AG09309 (cell line): ENCODE measurements around the gene IKBKG.

ENCODE experiments used
- DNase-seq: peaks from one replicate; pipeline ENCODE4 v3.0.0-alpha.2; 2010; ENCODE audit warnings: low read depth
- H3K4me3 ChIP-seq: 2 replicates; pipeline ENCODE4 v1.5.1; 2011; ENCODE audit warnings: mild to moderate bottlenecking, low read depth, low read length, moderate library complexity; ENCODE audit not compliant: control insufficient read depth
- TF ChIP-seq, protein P1 (sequence below): IDR thresholded peaks from 2 replicates; pipeline ENCODE4 v1.5.1; 2011; ENCODE audit warnings: mild to moderate bottlenecking, low read depth, low read length, inconsistent platforms; ENCODE audit not compliant: insufficient read depth, control insufficient read depth; ENCODE audit errors: missing control alignments

Gene IKBKG

DNA sequence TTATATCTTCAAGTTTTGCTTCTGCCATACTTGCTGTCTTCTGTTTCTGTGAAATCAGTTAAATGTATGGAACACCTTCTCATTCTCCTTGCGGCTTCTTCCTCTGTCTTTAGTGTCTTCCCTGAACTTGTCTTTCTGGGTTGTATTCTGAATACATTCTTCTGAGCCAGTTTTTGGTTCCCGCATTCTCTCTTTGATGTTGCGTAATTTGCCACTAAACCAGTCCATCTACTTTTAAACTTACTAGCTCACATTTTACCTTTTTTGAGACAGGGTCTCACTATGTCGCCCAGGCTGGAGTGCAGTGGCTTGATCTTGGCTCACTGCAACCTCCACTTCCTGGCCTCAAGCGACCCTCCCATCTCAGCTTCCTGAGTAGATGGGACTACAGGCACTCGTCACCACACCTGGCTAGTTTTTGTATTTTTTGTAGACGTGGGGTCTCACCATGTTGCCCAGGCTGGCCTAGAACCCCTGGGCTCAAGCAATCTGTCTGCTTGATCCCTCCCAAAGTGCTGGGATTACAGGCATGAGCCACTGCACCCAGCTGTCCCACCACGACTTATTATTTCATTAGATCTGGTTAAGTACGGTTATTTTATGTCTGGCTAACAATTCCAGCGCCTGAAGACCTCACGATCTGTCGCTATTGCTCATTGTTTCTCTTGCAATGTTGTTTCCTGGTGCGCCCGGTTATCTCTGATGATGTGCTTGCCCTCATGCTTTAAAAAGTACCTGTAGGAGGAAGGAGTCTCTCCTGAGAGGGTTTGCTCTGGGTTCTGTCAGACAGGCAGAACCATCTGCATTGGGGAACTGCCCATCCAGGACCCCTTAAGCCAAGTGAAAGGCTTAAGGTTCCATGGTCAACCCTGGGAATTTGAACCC, 21.6 kb upstream of the IKBKG start:
- no peak overlapping the region for H3K4me3 ChIP-seq
- TF ChIP-seq, protein P1, sequence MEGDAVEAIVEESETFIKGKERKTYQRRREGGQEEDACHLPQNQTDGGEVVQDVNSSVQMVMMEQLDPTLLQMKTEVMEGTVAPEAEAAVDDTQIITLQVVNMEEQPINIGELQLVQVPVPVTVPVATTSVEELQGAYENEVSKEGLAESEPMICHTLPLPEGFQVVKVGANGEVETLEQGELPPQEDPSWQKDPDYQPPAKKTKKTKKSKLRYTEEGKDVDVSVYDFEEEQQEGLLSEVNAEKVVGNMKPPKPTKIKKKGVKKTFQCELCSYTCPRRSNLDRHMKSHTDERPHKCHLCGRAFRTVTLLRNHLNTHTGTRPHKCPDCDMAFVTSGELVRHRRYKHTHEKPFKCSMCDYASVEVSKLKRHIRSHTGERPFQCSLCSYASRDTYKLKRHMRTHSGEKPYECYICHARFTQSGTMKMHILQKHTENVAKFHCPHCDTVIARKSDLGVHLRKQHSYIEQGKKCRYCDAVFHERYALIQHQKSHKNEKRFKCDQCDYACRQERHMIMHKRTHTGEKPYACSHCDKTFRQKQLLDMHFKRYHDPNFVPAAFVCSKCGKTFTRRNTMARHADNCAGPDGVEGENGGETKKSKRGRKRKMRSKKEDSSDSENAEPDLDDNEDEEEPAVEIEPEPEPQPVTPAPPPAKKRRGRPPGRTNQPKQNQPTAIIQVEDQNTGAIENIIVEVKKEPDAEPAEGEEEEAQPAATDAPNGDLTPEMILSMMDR = no peak
- no peak for DNase-seq

DNA sequence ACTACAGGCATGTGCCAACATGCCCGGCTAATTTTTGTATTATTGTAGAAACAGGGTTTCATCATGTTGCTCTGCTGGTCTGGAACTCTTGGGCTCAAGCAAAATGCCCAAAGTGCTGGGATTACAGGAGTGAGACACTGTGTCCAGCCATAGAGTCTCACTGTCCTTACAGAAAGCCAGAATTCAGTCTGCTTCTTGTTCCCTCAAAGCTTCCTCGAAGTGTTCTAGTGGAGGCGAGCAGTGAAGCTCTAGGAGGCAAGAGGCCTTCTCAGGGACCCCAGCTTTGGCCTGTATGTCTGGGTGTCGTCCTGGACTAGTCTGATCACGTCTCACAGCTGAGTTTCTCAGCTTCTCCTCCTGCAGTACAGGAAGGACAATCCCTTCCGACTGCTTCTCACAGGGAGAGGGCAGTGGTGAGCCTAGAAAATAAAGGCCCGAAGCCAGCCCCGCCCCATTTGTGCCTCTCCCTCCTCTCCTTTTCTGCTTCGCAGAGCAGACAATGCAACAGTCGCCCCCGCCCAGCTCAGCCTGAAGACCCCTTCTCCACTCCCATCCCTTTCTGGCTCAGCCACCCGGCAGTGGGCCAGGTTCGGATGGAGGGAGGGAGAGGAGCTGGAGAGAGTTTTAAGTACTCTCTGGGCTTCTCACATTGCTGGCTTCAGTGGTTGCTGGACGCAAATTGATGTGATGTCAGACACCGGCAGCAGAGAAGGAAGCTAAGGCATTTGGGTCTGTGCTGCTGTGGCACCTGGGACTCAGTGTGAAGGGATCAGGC, 20.3 kb upstream of the IKBKG start:
- peak; percentile 24 for DNase-seq
- H3K4me3 ChIP-seq = peak overlapping the region; percentile 35
- TF ChIP-seq, protein P1 = peak; percentile 62

DNA sequence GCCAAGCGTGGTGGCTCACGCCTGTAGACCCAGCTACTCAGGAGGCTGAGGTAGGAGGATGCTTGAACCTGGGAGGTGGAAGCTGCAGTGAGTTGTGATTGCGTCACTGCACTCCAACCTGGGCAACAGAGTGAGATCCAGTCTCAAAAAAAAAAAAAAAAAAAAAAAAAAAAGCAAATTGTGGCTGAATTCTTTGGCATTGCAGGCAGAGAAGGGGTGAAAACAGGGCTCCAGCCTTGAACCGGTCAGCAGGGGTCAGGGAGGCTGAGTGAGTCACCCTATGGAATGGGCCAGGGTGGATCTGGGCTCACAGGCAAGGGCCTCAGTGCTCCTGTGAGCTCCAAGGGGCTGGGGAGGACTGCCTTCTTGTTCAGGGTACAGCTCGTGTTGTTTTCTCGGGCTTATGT, 18.2 kb upstream of the IKBKG start:
- no peak overlapping the region for H3K4me3 ChIP-seq
- TF ChIP-seq, protein P1 = no peak
- no peak for DNase-seq

DNA sequence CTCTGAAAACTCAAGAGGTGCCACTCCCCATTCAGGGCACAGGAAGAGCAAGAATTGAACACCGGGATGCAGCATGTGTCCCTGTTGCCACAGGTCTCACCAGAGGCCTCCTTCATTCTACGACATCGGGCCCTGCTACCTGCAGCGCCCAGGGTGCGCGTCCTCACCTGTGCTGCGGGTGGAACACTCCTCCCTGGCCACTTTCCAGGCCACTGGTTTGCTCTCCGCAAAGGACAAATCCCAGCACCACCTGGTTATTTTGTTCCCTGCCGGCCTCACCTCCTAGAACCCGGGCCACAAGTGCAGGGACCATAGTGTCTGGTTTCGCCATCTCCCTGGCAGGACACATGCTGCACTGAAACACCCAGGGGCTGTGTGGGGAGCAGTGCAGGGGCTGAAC, 17.1 kb upstream of the IKBKG start:
- DNase-seq = no peak

DNA sequence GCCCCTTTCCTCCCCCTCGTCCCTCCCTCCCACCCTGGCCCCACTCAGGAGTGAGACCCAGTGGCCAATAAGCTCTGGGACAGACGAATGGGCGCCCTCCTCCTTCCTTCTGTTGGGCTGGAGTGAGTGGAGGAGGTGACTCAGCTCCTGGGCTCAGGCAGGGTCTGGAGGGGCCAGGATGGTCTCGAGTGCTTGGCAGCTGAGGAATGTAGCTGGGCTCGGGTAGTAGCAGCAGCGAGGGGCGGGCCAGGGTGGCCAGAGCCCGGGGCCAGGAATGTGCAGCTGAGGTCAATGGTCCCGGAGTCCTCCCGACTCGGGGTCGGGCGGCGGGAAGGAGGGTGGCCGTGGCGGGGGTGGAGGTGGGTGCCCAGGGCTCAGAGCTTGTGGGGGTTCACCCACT, 15.8 kb upstream of the IKBKG start:
- H3K4me3 ChIP-seq = no peak overlapping the region
- TF ChIP-seq, protein P1 = no peak
- no peak for DNase-seq

More for the DNA sequence above, 17.1 kb upstream of the IKBKG start:
- TF ChIP-seq, protein P1 = no peak
- H3K4me3 ChIP-seq = no peak overlapping the region

DNA sequence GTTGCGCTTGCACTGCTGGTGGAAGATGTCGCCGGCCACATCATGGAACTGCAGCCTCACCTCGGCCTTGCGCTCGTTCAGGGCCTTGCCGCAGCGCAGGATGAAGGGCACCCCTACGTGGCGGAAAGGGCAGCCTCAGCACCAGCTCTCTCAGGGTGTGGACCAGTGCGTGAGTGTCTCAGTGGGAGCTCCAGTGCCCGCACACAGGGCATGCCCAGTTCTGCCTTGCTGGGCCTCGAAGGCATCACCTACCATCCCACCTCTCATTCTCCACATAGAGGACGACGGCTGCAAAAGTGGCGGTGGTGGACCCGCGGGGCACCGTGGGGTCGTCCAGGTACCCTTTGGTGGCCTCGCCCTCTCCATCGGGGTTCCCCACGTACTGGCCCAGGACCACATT, 14.7 kb upstream of the IKBKG start:
- DNase-seq = no peak
- TF ChIP-seq, protein P1 = no peak
- no peak overlapping the region for H3K4me3 ChIP-seq
